Measurements from ENCODE around the gene CTNNA2.

- TF ChIP-seq CTCF (IDR thresholded peaks at IDR 0.05): no peak
- no peak for TF ChIP-seq EP300 (IDR thresholded peaks at IDR 0.05)
- TF ChIP-seq POLR2A (IDR thresholded peaks at IDR 0.05): no peak
Measured at GRCh38 chr2:80092474-80092873, 579.6 kb downstream of the CTNNA2 start.
